ENCODE results near the gene TMEM120B.

TMEM120B gene

GRCh38 chr12:121819212-121819949 lies 106.8 kb downstream of the TMEM120B start:
- DNase-seq (ENCODE audit: low read depth in 2 of 2): no peak

- no peak for DNase-seq (ENCODE audit: low read depth in 2 of 2)
Observed at GRCh38 chr12:121820056-121820455, 107.5 kb downstream of the TMEM120B start.

GRCh38 chr12:121822393-121823100 lies 110.0 kb downstream of the TMEM120B start:
- no peak for DNase-seq (ENCODE audit: low read depth in 2 of 2)

- DNase-seq (ENCODE audit: low read depth in 2 of 2): no peak
Observed at GRCh38 chr12:121823101-121823726, 110.7 kb downstream of the TMEM120B start.

GRCh38 chr12:121823727-121824115 lies 111.2 kb downstream of the TMEM120B start:
- no peak for DNase-seq (ENCODE audit: low read depth in 2 of 2)

- no peak for DNase-seq (ENCODE audit: low read depth in 2 of 2)
Observed at GRCh38 chr12:121825041-121825523, 112.5 kb downstream of the TMEM120B start.

GRCh38 chr12:121826318-121827150 lies 114.0 kb downstream of the TMEM120B start:
- no peak for DNase-seq (ENCODE audit: low read depth in 2 of 2)

- no peak for DNase-seq (ENCODE audit: low read depth in 2 of 2)
Observed at GRCh38 chr12:121827351-121828099, 115.0 kb downstream of the TMEM120B start.

GRCh38 chr12:121828306-121828705 lies 115.8 kb downstream of the TMEM120B start:
- DNase-seq (ENCODE audit: low read depth in 2 of 2): no peak

- no peak for DNase-seq (ENCODE audit: low read depth in 2 of 2)
Observed at GRCh38 chr12:121828826-121829225, 116.3 kb downstream of the TMEM120B start.

GRCh38 chr12:121829250-121829918 lies 116.8 kb downstream of the TMEM120B start:
- DNase-seq (ENCODE audit: low read depth in 2 of 2): no peak

- DNase-seq (ENCODE audit: low read depth in 2 of 2): no peak
Observed at GRCh38 chr12:121830134-121830533, 117.6 kb downstream of the TMEM120B start.

GRCh38 chr12:121830588-121831265 lies 118.2 kb downstream of the TMEM120B start:
- no peak for DNase-seq (ENCODE audit: low read depth in 2 of 2)
